ENCODE results near the gene SETBP1. TPM values are rescaled to one million over a fixed set of nuclear protein-coding genes. Genes with fewer than 3 reads are reported as not detected.

The SETBP1 gene
- total and polyA plus RNA-seq, 2 of the 8 experiments (the other 6 are each of a cell fraction or from before 2014, with no cell fraction given) = 2.0 to 6.5 TPM

DNA sequence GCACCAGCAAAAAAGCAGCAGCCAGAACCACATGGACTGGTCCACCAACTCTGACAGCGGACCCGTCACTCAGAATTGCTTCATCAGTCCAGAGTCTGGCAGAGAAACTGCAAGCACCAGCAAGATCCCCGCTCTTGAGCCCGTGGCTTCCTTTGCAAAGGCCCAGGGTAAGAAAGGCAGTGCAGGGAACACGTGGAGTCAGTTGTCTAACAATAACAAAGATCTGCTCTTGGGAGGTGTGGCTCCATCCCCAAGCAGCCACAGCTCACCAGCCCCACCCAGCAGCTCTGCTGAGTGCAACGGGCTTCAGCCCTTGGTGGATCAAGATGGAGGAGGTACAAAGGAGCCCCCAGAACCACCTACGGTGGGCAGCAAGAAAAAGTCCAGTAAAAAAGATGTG is 269.3 kb downstream of the SETBP1 start:
- Histone ChIP-seq H3K36me3 (ENCODE audit: control insufficient read depth in 2 of 4, insufficient read depth in 4 of 4, low read length in 3 of 4) (no peaks in the 10 kb centered on the region; a peak in 1 of 8 replicates), H2BK15ac (ENCODE audit: low read length) (no peak overlapping the region), H4K20me1 (replicated peaks in 1 of 2; ENCODE audit: control insufficient read depth in 1 of 2, insufficient read depth in 2 of 2, low read length in 2 of 2) (peaks cover 0 to 2% of the 10 kb centered on the region in 2 experiments), H3K79me2 (ENCODE audit: control insufficient read depth in 1 of 2, insufficient read depth in 2 of 2, low read length in 2 of 2) (no peaks in the 10 kb centered on the region), H4K91ac (replicated peaks; ENCODE audit: insufficient read length, low read length) (no peak overlapping the region), H3K18ac (ENCODE audit: extremely low read depth, low read length) (no peak overlapping the region), H3K4me2 (ENCODE audit: insufficient read depth in 1 of 2, low read depth in 2 of 2, low read length in 2 of 2) (no peak overlapping the region), H4K8ac (ENCODE audit: extremely low read depth, insufficient read depth, low read length) (no peak overlapping the region), H3K27ac (ENCODE audit: low read depth, low read length) (no peak overlapping the region), H3K14ac (ENCODE audit: insufficient read length) (no peak overlapping the region), H3K9me3 (ENCODE audit: insufficient read depth in 2 of 2, low read depth in 1 of 2, low read length in 1 of 2) (no peaks in the 10 kb centered on the region), H3K9ac (replicated peaks in 1 of 4; ENCODE audit: extremely low read depth in 1 of 4, low read depth in 3 of 4, low read length in 3 of 4) (no peak overlapping the region), H3K79me1 (ENCODE audit: low read depth, low read length) (no peaks in the 10 kb centered on the region), H2AFZ (ENCODE audit: low read length) (no peak overlapping the region), H2BK20ac (ENCODE audit: low read length) (no peak overlapping the region), H2BK120ac (replicated peaks; ENCODE audit: low read depth, low read length) (no peak overlapping the region), H4K5ac (ENCODE audit: insufficient read length, low read depth, low read length) (no peak overlapping the region), H3K4ac (replicated peaks; ENCODE audit: insufficient read length, low read depth, low read length) (no peak overlapping the region), H2BK12ac (ENCODE audit: low read depth, low read length) (no peak overlapping the region), H3K23me2 (ENCODE audit: low read depth, low read length) (no peaks in the 10 kb centered on the region), H3K23ac (ENCODE audit: insufficient read length) (no peak overlapping the region), H2AK5ac (ENCODE audit: low read depth, low read length) (no peak overlapping the region), H3K56ac (replicated peaks; ENCODE audit: insufficient read length, low read depth, low read length) (no peak overlapping the region), H3K4me1 (replicated peaks in 1 of 4; ENCODE audit: control insufficient read depth in 3 of 4, insufficient read depth in 4 of 4, low read length in 3 of 4) (peaks cover 0 to 9% (median 7%) of the 10 kb centered on the region in 4 experiments; a peak in 3 of 7 replicates), H2BK5ac (ENCODE audit: low read depth, low read length) (no peak overlapping the region), H3K4me3 (ENCODE audit: extremely low read depth in 1 of 4, insufficient read depth in 2 of 4, low read depth in 3 of 4, low read length in 4 of 4) (no peak overlapping the region), H3K27me3 (replicated peaks in 1 of 4; ENCODE audit: control insufficient read depth in 3 of 4, extremely low read depth in 1 of 4, insufficient read depth in 3 of 4, low read length in 3 of 4) (peaks cover 0 to 2% (median 0%) of the 10 kb centered on the region in 4 experiments; a peak in 3 of 7 replicates)
- TF ChIP-seq KDM4A (IDR thresholded peaks at IDR 0.05; ENCODE audit: low read depth, low read length, severe bottlenecking) (no peak), POLR2AphosphoS5 (IDR thresholded peaks at IDR 0.05; ENCODE audit: low read depth, low read length) (no peak), RAD21 (IDR thresholded peaks at IDR 0.05 in 1 of 2, conservative IDR thresholded peaks at IDR 0.05 in 1 of 2; ENCODE audit: low read depth in 2 of 2, low read length in 2 of 2) (peak in 1 of 2 experiments; percentile 9; a peak in 1 of 4 replicates)
- ChIA-PET CTCF (ENCODE audit: partially characterized antibody) (interaction anchor here (0.6 kb wide), 1 partner anchor 76 kb away, joined by 3 read pairs; no protein-coding TSS in a partner anchor), POLR2A (ENCODE audit: partially characterized antibody) (no interaction called here)
- FAIRE-seq = no peak
- DNase-seq (ENCODE audit: low read depth in 1 of 2, low spot score in 2 of 2) = no peak
- 90% methylated on average over 6 of the region's 7 CpGs; no CpG with 5 or more reads in 1 of the 2 experiments for WGBS, 2 experiments (ENCODE audit: extremely low coverage in 1 of 2, insufficient coverage in 1 of 2, insufficient read length in 1 of 2, insufficient replicate concordance in 2 of 2, low coverage in 1 of 2, low lambda C conversion rate in 2 of 2, missing lambda C conversion rate in 1 of 2)

Measured in H1 (cell line).